ENCODE results near the gene NOP9.

The NOP9 gene

GRCh38 chr14:24299255-24300191 is at the start of gene NOP9, which contains the start of gene DHRS1:
Gene NOP9 (plus strand): TSS chr14:24299850. CDS start chr14:24299955, 105 bp downstream.
Gene DHRS1 (minus strand): TSS chr14:24299780. CDS start chr14:24299106, 674 bp downstream.
- peak; percentile 95 to 97 (median 96) for DNase-seq

GRCh38 chr14:24250354-24250753 is 49.3 kb upstream of the NOP9 start:
- DNase-seq: no peak

GRCh38 chr14:24251880-24252288 is 47.8 kb upstream of the NOP9 start:
- peak; percentile 42 to 73 (median 57) for DNase-seq

- no peak for DNase-seq
Measured at GRCh38 chr14:24252289-24253124, 47.1 kb upstream of the NOP9 start.

GRCh38 chr14:24253936-24254335 is 45.7 kb upstream of the NOP9 start:
- DNase-seq: no peak

- DNase-seq: no peak
Measured at GRCh38 chr14:24254630-24255392, 44.8 kb upstream of the NOP9 start.

GRCh38 chr14:24255438-24255837 is 44.2 kb upstream of the NOP9 start:
- no peak for DNase-seq

GRCh38 chr14:24255931-24256711 is 43.5 kb upstream of the NOP9 start:
- DNase-seq: no peak

GRCh38 chr14:24256960-24257359 is 42.7 kb upstream of the NOP9 start:
- no peak for DNase-seq

GRCh38 chr14:24258119-24258518 is 41.5 kb upstream of the NOP9 start:
- no peak for DNase-seq

- no peak for DNase-seq
Measured at GRCh38 chr14:24258548-24259265, 40.9 kb upstream of the NOP9 start.

- DNase-seq: no peak
Measured at GRCh38 chr14:24259282-24260025, 40.2 kb upstream of the NOP9 start.

- DNase-seq: no peak
Measured at GRCh38 chr14:24260026-24260779, 39.4 kb upstream of the NOP9 start.

GRCh38 chr14:24260780-24261157 is 38.9 kb upstream of the NOP9 start:
- DNase-seq: no peak

GRCh38 chr14:24261256-24261968 is 38.2 kb upstream of the NOP9 start:
- DNase-seq: no peak

- DNase-seq: no peak
Measured at GRCh38 chr14:24261969-24262327, 37.7 kb upstream of the NOP9 start.

- no peak for DNase-seq
Measured at GRCh38 chr14:24262821-24263733, 36.6 kb upstream of the NOP9 start, which contains the start of gene TGM1. Gene TGM1 (minus strand): TSS chr14:24263177. CDS start chr14:24262352, 825 bp downstream.

GRCh38 chr14:24263848-24264247 is 35.8 kb upstream of the NOP9 start:
- DNase-seq: no peak

Measured in suppressor macrophage treated with lipopolysaccharide for 1 hour (primary cell).